ENCODE data around the gene FICD.

DNA sequence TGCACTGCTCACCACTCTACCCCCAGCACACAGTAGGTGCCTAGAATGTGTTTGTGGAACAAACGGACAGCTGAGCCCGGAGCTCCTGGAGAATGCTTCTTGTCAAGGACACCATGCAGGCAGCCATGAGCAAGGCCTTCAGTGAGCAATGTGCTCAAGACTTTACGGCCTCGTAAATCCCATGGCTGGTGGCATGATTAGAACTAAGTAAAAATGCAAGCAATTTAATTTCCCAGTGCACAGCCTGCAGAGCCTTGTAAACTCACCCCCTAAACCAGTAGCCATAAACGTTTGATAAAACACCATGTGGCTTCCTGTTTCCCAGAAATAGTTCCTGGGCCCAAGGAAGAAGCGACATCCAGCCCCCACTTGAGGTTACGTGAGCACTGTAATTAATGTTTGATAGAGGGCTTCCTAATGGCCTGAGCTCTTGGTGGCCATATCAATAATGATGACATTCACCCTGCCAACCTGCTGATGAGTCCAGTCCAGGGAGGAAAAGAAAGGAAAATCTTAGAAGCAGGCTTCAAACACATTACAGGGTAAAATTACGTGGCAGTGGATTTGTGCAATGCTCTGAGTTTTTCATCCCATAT, 36.4 kb upstream of the FICD start:
- TF ChIP-seq POLR2A (IDR thresholded peaks at IDR 0.05) = no peak
- TF ChIP-seq, protein P1, sequence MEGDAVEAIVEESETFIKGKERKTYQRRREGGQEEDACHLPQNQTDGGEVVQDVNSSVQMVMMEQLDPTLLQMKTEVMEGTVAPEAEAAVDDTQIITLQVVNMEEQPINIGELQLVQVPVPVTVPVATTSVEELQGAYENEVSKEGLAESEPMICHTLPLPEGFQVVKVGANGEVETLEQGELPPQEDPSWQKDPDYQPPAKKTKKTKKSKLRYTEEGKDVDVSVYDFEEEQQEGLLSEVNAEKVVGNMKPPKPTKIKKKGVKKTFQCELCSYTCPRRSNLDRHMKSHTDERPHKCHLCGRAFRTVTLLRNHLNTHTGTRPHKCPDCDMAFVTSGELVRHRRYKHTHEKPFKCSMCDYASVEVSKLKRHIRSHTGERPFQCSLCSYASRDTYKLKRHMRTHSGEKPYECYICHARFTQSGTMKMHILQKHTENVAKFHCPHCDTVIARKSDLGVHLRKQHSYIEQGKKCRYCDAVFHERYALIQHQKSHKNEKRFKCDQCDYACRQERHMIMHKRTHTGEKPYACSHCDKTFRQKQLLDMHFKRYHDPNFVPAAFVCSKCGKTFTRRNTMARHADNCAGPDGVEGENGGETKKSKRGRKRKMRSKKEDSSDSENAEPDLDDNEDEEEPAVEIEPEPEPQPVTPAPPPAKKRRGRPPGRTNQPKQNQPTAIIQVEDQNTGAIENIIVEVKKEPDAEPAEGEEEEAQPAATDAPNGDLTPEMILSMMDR (IDR thresholded peaks at IDR 0.05) = no peak
